Putamen (tissue), 1 donor: Measurements from ENCODE around the gene PSKH1.
"Not testable (repeated sequence)": the region's sequence is repeated elsewhere in the genome, so short reads cannot be mapped to it uniquely, and the experiment has no call there.

Experiments used
- DNase-seq: peaks from one replicate; pipeline ENCODE4 v3.0.0-alpha.2; 2016; ENCODE audit warnings: low spot score

The PSKH1 gene

GRCh38 chr16:67888331-67888730, 4.7 kb upstream of the PSKH1 start:
- no peak for DNase-seq

- no peak for DNase-seq
Measured at GRCh38 chr16:67892375-67892774, 679 bp upstream of the PSKH1 start.

- no peak for DNase-seq
Measured at GRCh38 chr16:67893743-67894399, 817 bp downstream of the PSKH1 start.

- DNase-seq = no peak
Measured at GRCh38 chr16:67897231-67897630, 4.2 kb downstream of the PSKH1 start.

GRCh38 chr16:67901734-67902133, 8.7 kb downstream of the PSKH1 start:
- DNase-seq = no peak

- DNase-seq = no peak
Measured at GRCh38 chr16:67902831-67903230, 9.8 kb downstream of the PSKH1 start.

GRCh38 chr16:67907397-67908180, 14.5 kb downstream of the PSKH1 start:
- no peak for DNase-seq

GRCh38 chr16:67909056-67909742, 16.1 kb downstream of the PSKH1 start:
- DNase-seq = no peak

- DNase-seq = peak; percentile 94
Measured at GRCh38 chr16:67910158-67910557, 17.1 kb downstream of the PSKH1 start.

- DNase-seq = no peak
Measured at GRCh38 chr16:67914758-67915495, 21.9 kb downstream of the PSKH1 start.

GRCh38 chr16:67915496-67915769, 22.4 kb downstream of the PSKH1 start:
- not testable (repeated sequence) for DNase-seq

- no peak for DNase-seq
Measured at GRCh38 chr16:67915831-67916723, 23.0 kb downstream of the PSKH1 start.

GRCh38 chr16:67917140-67917851, 24.2 kb downstream of the PSKH1 start:
- DNase-seq = peak; percentile 58

- DNase-seq = peak; percentile 86
Measured at GRCh38 chr16:67917852-67918236, 24.8 kb downstream of the PSKH1 start.

- no peak for DNase-seq
Measured at GRCh38 chr16:67919622-67920221, 26.7 kb downstream of the PSKH1 start.

GRCh38 chr16:67922221-67922620, 29.2 kb downstream of the PSKH1 start:
- DNase-seq = peak; percentile 64

GRCh38 chr16:67922740-67923139, 29.7 kb downstream of the PSKH1 start:
- DNase-seq = no peak

GRCh38 chr16:67923414-67924116, 30.5 kb downstream of the PSKH1 start:
- peak; percentile 71 for DNase-seq

GRCh38 chr16:67924140-67924906, 31.3 kb downstream of the PSKH1 start:
- DNase-seq = no peak
